Smooth muscle cell (in vitro differentiated cells): ENCODE results near the gene TMEM54. TPM values are rescaled to one million over a fixed set of nuclear protein-coding genes. Genes with fewer than 3 reads are reported as not detected.

Experiments
- DNase-seq: peaks from one replicate; lab custom pipeline; 2025; ENCODE audit not compliant: unreplicated experiment; lab: John Stamatoyannopoulos, UW
- H2AFZ ChIP-seq: fragments of 200-600 bp; sonication (generic); 2 replicates; pipeline ENCODE4 v1.6.0; 2016; ENCODE audit warnings: antibody characterized with exemption, low read depth, mild to moderate bottlenecking
- H3F3A ChIP-seq: fragments of 200-600 bp; sonication (generic); 2 replicates; pipeline ENCODE4 v1.6.0; 2017; ENCODE audit warnings: antibody characterized with exemption, low read depth
- H3K27ac ChIP-seq: fragments of 200-600 bp; sonication (generic); 2 replicates; pipeline ENCODE4 v1.5.1; 2016; ENCODE audit warnings: low read depth, mild to moderate bottlenecking
- H3K27me3 ChIP-seq: fragments of 200-600 bp; sonication (generic); 2 replicates; pipeline ENCODE4 v1.6.1; 2016; ENCODE audit warnings: low read depth, mild to moderate bottlenecking
- H3K36me3 ChIP-seq: fragments of 200-600 bp; sonication (generic); 2 replicates; pipeline ENCODE4 v1.5.1; 2016; ENCODE audit warnings: low read depth
- H3K4me1 ChIP-seq: fragments of 200-600 bp; sonication (generic); 2 replicates; pipeline ENCODE4 v1.5.1; 2016; ENCODE audit warnings: low read depth
- H3K4me2 ChIP-seq: fragments of 200-600 bp; sonication (generic); 2 replicates; pipeline ENCODE4 v1.6.0; 2016; ENCODE audit warnings: mild to moderate bottlenecking
- H3K4me3 ChIP-seq: fragments of 200-600 bp; sonication (generic); 2 replicates; pipeline ENCODE4 v1.5.1; 2016; ENCODE audit warnings: mild to moderate bottlenecking
- H3K79me2 ChIP-seq: fragments of 200-600 bp; sonication (generic); 2 replicates; pipeline ENCODE4 v1.6.0; 2016; ENCODE audit warnings: low read depth, mild to moderate bottlenecking
- H3K9ac ChIP-seq: fragments of 200-600 bp; sonication (generic); 2 replicates; pipeline ENCODE4 v1.6.0; 2016; ENCODE audit warnings: low read depth
- H3K9me3 ChIP-seq: fragments of 200-600 bp; sonication (generic); replicated peaks from 2 replicates; pipeline ENCODE4 v1.5.1; 2016; ENCODE audit warnings: low read depth
- H4K20me1 ChIP-seq: fragments of 200-600 bp; sonication (generic); 2 replicates; pipeline ENCODE4 v1.6.0; 2016; ENCODE audit warnings: low read depth
- CTCF ChIP-seq: fragments of 200-600 bp; sonication (generic); IDR thresholded peaks from 2 replicates; pipeline ENCODE4 v1.5.1; 2017; ENCODE audit warnings: borderline replicate concordance, mild to moderate bottlenecking, antibody characterized with exemption; ENCODE audit not compliant: insufficient read depth, poor library complexity, severe bottlenecking
- WGBS: methylation state at CpG from one replicate; pipeline ENCODE4 v1.1.7; 2016; ENCODE audit warnings: low lambda C conversion rate; 5-methylcytosine and 5-hydroxymethylcytosine counted together
- polyA plus RNA-seq: library from polyadenylated mRNA; unstranded; fragments of >200 nt; fragmentation: Nextera tagmentation; extraction: Ambion mirVana; gene quantifications from 2 replicates; pipeline ENCODE4 v1.2.1, GENCODE V29; 2016
- total RNA-seq: library from RNA; depleted of rRNA; stranded (reverse); fragments of >200 nt; gene quantifications from 2 replicates; pipeline ENCODE4 v1.2.3, GENCODE V29; 2014

TMEM54 gene
- total RNA-seq (40.9 and 84.1 TPM in 2 replicates), polyA plus RNA-seq (59.0 and 98.5 TPM in 2 replicates)

- Histone ChIP-seq H4K20me1 (no peaks in the 10 kb centered on the region), H3K9ac (peak within 1 kb of the TSS; percentile 64), H3K4me1 (peaks cover 5% of the 10 kb centered on the region), H3F3A (peaks cover 6% of the 10 kb centered on the region), H3K27me3 (no peaks in the 10 kb centered on the region), H3K27ac (no peak within 1 kb of the TSS), H3K4me2 (peak within 1 kb of the TSS; percentile 88), H3K36me3 (no peaks in the 10 kb centered on the region), H3K4me3 (peak within 1 kb of the TSS; percentile 69), H3K79me2 (no peaks in the 10 kb centered on the region), H3K9me3 (no peaks in the 10 kb centered on the region), H2AFZ (peak within 1 kb of the TSS; percentile 96)
- DNase-seq, result no peak
- no peak for TF ChIP-seq CTCF
- 4% methylated on average over 35 of the region's 92 CpGs for WGBS
Measured at GRCh38 chr1:32900956-32901822, at the start of gene TMEM54. Gene TMEM54, minus strand, starts transcription at chr1:32901389. Its CDS starts 151 bp downstream, at chr1:32901238.

DNA sequence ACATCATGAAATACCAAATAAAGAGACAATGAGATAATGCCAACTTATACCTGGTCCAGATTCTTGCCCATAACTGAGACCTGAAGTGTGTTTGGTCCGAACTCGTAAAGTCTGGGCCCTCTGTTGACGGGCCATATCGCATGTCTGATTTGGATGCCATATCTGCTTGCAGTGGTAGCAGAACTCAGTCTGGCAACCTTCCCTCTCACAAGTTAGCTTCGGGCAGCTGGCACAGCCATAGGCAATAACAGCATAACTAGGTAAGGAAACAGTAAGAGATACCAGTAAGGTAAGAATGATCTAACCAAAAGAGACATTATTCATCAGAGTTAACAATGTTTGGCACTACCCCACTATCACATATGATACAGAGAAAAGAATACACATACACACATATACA lies 48.3 kb upstream of the TMEM54 start:
- H3K4me1 ChIP-seq, result no peaks in the 10 kb centered on the region
- WGBS, result 94% methylated on average over 5 of the region's 5 CpGs
- no peak overlapping the region for H2AFZ ChIP-seq
- no peaks in the 10 kb centered on the region for H3F3A ChIP-seq
- H3K79me2 ChIP-seq, result peaks cover 32% of the 10 kb centered on the region
- H4K20me1 ChIP-seq, result peaks cover 80% of the 10 kb centered on the region
- no peak for DNase-seq
- no peak for TF ChIP-seq CTCF
- no peaks in the 10 kb centered on the region for H3K9me3 ChIP-seq
- H3K4me2 ChIP-seq, result no peak overlapping the region
- no peak overlapping the region for H3K9ac ChIP-seq
- no peak overlapping the region for H3K4me3 ChIP-seq
- H3K27ac ChIP-seq, result no peak overlapping the region
- no peaks in the 10 kb centered on the region for H3K36me3 ChIP-seq
- H3K27me3 ChIP-seq, result no peaks in the 10 kb centered on the region

- no peak overlapping the region for H3K4me2 ChIP-seq
Measured at GRCh38 chr1:32948905-32949304, 47.7 kb upstream of the TMEM54 start.

More at GRCh38 chr1:32948905-32949304, 47.7 kb upstream of the TMEM54 start:
- no peaks in the 10 kb centered on the region for H3K27me3 ChIP-seq
- H3F3A ChIP-seq, result no peaks in the 10 kb centered on the region
- H4K20me1 ChIP-seq, result peaks cover 74% of the 10 kb centered on the region
- H3K4me3 ChIP-seq, result no peak overlapping the region
- no peak overlapping the region for H3K9ac ChIP-seq
- H3K36me3 ChIP-seq, result peaks cover 3% of the 10 kb centered on the region
- peaks cover 28% of the 10 kb centered on the region for H3K79me2 ChIP-seq
- no peaks in the 10 kb centered on the region for H3K9me3 ChIP-seq
- DNase-seq, result no peak
- H3K4me1 ChIP-seq, result no peaks in the 10 kb centered on the region
- no peak overlapping the region for H2AFZ ChIP-seq
- no peak overlapping the region for H3K27ac ChIP-seq
- TF ChIP-seq CTCF, result no peak
- WGBS, result 71% methylated on average over 1 of the region's 1 CpG
